ENCODE data around the gene PLA2G2D. TPM values are rescaled to one million over a fixed set of nuclear protein-coding genes. Genes with fewer than 3 reads are reported as not detected.

The PLA2G2D gene
- total and polyA plus RNA-seq, 2 of the 13 experiments (the other 11 are each of a cell fraction or from before 2014, with no cell fraction given): not detected

DNA sequence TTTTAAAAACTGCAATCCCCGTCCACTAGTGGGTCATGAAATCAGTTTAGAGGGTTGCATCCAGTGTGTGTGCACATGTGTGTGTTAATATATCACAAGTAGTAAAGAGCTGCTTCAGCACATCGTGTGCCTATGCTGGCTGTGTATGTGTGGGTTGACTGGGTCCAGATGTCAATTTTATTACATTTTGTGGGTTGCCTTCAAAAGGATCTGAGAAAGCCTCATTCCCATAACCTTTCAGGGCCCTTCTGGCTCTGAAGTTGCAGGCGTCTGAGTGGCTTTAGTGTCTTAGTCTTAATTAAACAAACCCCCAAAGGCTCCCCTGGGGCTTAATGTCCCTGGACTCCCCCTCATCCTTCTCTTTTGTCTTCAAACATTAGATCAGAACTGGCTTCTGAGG lies 19.8 kb downstream of the PLA2G2D start (continued):
- TF ChIP-seq, protein P1, sequence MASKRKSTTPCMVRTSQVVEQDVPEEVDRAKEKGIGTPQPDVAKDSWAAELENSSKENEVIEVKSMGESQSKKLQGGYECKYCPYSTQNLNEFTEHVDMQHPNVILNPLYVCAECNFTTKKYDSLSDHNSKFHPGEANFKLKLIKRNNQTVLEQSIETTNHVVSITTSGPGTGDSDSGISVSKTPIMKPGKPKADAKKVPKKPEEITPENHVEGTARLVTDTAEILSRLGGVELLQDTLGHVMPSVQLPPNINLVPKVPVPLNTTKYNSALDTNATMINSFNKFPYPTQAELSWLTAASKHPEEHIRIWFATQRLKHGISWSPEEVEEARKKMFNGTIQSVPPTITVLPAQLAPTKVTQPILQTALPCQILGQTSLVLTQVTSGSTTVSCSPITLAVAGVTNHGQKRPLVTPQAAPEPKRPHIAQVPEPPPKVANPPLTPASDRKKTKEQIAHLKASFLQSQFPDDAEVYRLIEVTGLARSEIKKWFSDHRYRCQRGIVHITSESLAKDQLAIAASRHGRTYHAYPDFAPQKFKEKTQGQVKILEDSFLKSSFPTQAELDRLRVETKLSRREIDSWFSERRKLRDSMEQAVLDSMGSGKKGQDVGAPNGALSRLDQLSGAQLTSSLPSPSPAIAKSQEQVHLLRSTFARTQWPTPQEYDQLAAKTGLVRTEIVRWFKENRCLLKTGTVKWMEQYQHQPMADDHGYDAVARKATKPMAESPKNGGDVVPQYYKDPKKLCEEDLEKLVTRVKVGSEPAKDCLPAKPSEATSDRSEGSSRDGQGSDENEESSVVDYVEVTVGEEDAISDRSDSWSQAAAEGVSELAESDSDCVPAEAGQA (IDR thresholded peaks at IDR 0.05; ENCODE audit: low read depth): no peak
- TF ChIP-seq, protein P1 (CRISPR knock-in tag; IDR thresholded peaks at IDR 0.05; ENCODE audit: borderline replicate concordance): no peak
- no peak for TF ChIP-seq ZNF343 (CRISPR knock-in tag; IDR thresholded peaks at IDR 0.05)

DNA sequence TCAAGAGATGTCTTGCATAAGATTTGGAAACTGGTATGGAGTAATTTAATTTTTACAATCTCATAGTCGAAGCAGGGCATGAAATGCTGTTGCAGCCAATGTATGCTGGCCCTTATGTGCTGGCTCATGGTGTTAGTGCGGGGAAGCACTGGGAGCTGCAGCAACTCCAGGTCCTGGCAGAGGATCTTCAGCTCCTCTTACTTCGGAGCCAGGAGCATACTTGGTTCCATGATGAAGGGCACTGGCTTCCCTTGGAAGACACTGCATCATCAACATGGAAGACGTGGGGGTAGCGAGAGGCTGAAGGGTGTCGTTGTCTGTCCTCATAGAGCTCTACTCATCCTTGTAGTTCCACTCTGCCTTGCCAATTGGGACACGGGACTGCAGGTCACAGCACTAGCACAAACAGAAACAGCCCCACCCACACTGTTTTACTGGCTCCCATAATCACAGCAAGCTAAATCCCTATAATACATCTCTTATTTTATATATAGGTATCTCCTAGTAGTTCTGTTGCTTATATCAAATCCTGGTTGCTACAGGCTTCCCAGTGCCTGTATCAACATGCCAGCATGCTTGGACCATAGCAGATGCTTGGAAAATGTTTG lies 22.4 kb downstream of the PLA2G2D start:
- Histone ChIP-seq H3K79me2 (ENCODE audit: insufficient read depth, low read length) (no peaks in the 10 kb centered on the region), H3K4me1 (ENCODE audit: insufficient read depth, low read length) (no peaks in the 10 kb centered on the region), H3K4me2 (ENCODE audit: low read depth, low read length) (no peak overlapping the region), H3K27ac (ENCODE audit: extremely low read length, insufficient read depth, low read length) (no peak overlapping the region), H3K9me3 (ENCODE audit: low read length) (peaks cover 18% of the 10 kb centered on the region), H3K9ac (ENCODE audit: insufficient read depth, low read depth, low read length) (no peak overlapping the region), H3K27me3 (ENCODE audit: control insufficient read depth in 1 of 2, insufficient read depth in 2 of 2, low read length in 2 of 2) (peaks cover 0 to 10% of the 10 kb centered on the region in 2 experiments; a peak in 2 of 5 replicates), H4K20me1 (ENCODE audit: insufficient read depth, low read length) (no peaks in the 10 kb centered on the region), H3K4me3 (replicated peaks in 1 of 3; ENCODE audit: insufficient read depth in 1 of 3, low read depth in 2 of 3, low read length in 3 of 3) (no peak overlapping the region), H2AFZ (ENCODE audit: low read length) (no peak overlapping the region), H3K36me3 (replicated peaks in 1 of 2; ENCODE audit: control insufficient read depth in 1 of 2, insufficient read depth in 2 of 2, low read length in 2 of 2) (no peaks in the 10 kb centered on the region)
- in situ Hi-C loops (cut with HindIII; ENCODE audit: extremely low pct_ligation_motif_present, low pct_unique_long_range_greater_than_20kb) (no loop called here), intact Hi-C loops (cut with micrococcal nuclease; ENCODE audit: unreplicated experiment) (no loop called here)
- ChIA-PET CTCF (ENCODE audit: low intra/inter-chr PET ratio, low total read pairs) (no interaction called here), POLR2A (no interaction called here)
- 50% methylated on average over 2 of the region's 7 CpGs for WGBS (ENCODE audit: low lambda C conversion rate)
- no TSS peak for BruUV-seq (replicated peaks)
- FAIRE-seq (no peak), ATAC-seq (no peak), DNase-seq (ENCODE audit: low spot score) (no peak)
- TF ChIP-seq THYN1 (CRISPR knock-in tag; IDR thresholded peaks at IDR 0.05; ENCODE audit: borderline replicate concordance, low read depth): no peak
- no peak for TF ChIP-seq RBAK (CRISPR knock-in tag; IDR thresholded peaks at IDR 0.05)
- TF ChIP-seq TEAD3 (CRISPR knock-in tag; optimal IDR thresholded peaks at IDR 0.05; ENCODE audit: borderline replicate concordance): no peak
- TF ChIP-seq, protein P2, sequence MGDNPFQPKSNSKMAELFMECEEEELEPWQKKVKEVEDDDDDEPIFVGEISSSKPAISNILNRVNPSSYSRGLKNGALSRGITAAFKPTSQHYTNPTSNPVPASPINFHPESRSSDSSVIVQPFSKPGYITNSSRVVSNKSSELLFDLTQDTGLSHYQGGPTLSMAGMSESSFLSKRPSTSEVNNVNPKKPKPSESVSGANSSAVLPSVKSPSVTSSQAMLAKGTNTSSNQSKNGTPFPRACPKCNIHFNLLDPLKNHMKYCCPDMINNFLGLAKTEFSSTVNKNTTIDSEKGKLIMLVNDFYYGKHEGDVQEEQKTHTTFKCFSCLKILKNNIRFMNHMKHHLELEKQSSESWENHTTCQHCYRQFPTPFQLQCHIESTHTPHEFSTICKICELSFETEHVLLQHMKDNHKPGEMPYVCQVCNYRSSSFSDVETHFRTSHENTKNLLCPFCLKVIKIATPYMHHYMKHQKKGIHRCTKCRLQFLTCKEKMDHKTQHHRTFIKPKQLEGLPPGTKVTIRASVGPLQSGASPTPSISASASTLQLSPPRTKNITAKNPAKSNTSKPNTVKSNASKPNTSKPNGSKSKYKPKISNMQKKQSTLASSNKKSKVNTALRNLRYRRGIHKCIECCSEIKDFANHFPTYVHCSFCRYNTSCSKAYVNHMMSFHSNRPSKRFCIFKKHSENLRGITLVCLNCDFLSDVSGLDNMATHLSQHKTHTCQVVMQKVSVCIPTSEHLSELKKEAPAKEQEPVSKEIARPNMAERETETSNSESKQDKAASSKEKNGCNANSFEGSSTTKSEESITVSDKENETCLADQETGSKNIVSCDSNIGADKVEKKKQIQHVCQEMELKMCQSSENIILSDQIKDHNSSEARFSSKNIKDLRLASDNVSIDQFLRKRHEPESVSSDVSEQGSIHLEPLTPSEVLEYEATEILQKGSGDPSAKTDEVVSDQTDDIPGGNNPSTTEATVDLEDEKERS (CRISPR knock-in tag; IDR thresholded peaks at IDR 0.05): no peak
- no peak for TF ChIP-seq MTF2 (CRISPR knock-in tag; IDR thresholded peaks at IDR 0.05; ENCODE audit: borderline replicate concordance)
- TF ChIP-seq MYNN (CRISPR knock-in tag; IDR thresholded peaks at IDR 0.05; ENCODE audit: low read depth): no peak
- TF ChIP-seq ZNF367 (CRISPR knock-in tag; IDR thresholded peaks at IDR 0.05; ENCODE audit: borderline replicate concordance): no peak
